NCI-H128 (cell line): ENCODE data around the gene GRK4.
"Not testable (repeated sequence)": the region's sequence is repeated elsewhere in the genome, so short reads cannot be mapped to it uniquely, and the experiment has no call there.

Source experiments
- DNase-seq: peaks from one replicate; lab custom pipeline; 2025; ENCODE audit not compliant: unreplicated experiment; lab: John Stamatoyannopoulos, UW

The GRK4 gene

DNA sequence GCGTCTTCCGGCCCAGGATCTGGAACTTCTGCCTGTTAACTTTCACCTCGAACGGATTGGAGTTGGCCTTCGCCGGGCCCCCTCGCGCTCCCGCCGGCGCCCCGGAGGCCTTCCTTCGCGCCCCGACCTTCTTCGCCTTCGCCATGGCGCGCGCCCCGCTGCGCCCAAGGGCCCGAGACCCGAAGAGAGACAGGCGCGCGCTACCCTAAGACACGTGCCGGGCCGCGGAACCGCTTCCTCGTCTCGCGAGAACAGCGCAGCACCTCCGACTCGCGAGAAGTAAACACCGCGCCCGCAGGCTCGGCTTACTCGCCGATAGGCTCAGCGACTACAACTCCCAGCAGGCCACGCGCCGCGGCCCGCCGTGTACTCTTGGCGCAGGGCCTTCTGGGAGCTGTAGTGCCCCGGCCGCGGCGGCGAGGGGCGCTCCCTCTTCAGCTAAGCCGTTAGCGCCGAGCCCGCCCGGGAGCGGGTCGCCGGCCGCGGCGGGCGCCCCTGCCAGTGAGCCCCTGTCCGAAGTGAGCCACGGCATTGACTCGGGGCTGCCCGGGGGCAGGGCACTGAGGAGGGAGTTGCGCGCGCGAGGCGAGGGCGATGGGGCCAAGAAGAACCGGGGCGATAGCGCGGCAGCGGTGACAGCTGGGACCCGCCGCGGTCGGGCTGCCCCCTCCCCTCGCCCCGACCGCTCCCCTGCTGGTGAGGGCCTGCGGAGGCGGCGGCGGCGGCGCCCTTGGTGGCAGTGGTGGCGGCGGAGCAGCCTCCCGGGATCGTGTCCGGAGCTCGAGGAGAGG lies at the start of gene GRK4, which contains the start of gene NOP14:
Gene GRK4, plus strand, starts transcription at position 397 of the 791 bp plus-strand sequence. CDS start 500 bp downstream, outside the sequence.
Gene NOP14, minus strand, starts transcription at position 232 of the 791 bp plus-strand sequence. Its CDS starts 87 bp downstream, at position 145.
- peak; percentile 82 for DNase-seq

DNA sequence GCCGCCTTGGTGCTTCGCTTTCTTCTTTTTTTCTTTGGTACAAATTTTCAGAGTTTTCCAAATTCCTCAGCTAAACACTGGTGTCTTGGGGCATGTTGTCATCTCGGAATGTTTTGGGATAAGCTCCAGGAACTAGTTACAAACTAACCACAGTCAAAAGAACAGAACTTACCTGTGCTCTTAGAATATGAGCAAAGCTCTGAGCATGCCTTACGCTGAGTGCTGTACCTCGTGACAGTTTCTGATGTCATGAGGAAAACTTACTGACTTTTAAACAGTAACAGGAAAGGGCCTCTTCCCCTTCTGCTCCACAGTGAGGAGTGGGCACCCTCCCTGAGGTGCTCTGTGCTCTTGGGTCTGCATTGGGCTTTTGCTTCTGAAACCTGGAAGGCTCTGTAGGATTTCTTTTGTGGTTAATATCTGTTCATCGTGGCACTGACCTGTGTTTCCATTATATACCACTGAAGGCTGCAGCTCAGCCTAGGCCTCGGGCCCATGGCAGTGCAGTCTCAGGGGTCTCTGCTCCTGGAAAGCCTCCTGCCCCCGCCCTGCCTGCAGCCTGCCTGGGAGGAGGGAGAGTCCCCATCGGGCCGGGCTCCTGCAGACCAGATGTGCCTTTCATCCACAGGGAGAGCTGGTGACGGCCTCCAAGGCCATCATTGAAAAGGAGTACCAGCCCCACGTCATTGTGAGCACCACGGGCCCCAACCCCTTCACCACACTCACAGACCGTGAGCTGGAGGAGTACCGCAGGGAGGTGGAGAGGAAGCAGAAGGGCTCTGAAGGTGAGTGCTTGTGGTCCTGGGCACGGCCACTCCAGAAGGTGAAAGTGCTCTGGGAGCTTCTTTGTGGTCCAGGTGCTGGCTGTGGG lies 48.9 kb upstream of the GRK4 start:
- DNase-seq: no peak

DNA sequence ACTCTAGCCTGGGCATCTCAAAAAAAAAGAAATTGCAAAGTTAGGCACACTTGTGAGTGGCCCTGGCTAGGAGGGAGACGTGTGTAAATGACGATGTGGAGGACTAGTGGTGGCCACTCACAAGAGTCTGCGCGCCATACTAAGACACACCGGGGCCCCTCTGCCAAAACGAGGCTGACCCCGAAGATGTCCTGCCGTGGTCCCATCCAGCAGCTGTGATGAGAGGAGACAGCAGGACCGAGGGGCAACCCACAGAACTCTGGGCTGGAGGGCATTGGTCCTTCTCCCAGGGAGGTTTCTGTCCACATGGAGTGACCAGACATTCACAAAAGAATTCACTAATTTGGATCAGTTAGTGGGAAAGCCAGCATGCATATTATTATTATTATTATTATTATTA lies 47.6 kb upstream of the GRK4 start:
- no peak for DNase-seq

DNA sequence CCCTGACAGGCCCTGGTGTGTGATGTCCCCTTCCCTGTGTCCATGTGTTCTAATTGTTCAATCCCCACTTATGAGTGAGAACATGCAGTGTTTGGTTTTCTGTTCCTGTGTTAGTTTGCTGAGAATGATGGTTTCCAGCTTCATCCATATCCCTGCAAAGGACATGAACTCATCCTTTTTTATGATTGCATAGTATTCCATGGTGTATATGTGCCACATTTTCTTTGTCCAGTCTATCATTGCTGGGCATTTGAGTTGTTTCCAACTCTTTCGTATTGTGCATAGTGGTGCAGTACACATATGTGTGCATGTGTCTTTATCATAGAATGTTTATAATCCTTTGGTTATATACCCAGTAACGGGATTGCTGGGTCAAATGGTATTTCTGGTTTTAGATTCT lies 46.7 kb upstream of the GRK4 start:
- DNase-seq: not testable (repeated sequence)

DNA sequence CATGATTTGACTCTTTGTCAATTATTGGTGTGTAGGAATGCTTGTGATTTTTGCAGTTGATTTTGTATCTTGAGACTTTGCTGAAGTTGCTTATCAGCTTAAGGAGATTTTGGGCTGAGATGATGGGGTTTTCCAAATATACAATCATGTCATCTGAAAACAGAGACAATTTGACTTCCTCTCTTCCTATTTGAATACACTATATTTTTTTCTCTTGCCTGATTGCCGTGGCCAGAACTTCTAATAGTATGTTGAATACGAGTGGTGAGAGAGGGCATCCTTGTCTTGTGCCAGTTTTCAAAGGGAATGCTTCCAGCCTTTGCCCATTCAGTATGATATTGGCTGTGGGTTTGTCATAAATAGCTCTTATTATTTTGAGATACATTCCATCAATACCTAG lies 45.1 kb upstream of the GRK4 start:
- DNase-seq: not testable (repeated sequence)

DNA sequence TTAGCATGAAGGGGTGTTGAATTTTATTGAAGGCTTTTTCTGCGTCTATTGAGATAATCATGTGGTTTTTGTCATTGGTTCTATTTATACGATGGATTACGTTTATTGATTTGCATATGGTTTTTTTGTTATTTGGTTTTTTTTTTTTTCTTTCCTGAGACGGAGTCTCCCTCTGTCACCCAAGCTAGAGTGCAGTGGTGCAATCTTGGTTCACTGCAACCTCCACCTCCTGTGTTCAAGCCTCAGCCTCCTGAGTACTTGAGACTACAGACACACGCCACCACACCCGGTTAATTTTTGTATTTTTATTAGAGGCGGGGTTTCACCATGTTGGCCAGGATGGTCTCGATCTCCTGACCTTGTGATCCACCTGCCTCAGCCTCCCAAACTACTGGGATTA lies 44.7 kb upstream of the GRK4 start:
- DNase-seq: not testable (repeated sequence)

DNA sequence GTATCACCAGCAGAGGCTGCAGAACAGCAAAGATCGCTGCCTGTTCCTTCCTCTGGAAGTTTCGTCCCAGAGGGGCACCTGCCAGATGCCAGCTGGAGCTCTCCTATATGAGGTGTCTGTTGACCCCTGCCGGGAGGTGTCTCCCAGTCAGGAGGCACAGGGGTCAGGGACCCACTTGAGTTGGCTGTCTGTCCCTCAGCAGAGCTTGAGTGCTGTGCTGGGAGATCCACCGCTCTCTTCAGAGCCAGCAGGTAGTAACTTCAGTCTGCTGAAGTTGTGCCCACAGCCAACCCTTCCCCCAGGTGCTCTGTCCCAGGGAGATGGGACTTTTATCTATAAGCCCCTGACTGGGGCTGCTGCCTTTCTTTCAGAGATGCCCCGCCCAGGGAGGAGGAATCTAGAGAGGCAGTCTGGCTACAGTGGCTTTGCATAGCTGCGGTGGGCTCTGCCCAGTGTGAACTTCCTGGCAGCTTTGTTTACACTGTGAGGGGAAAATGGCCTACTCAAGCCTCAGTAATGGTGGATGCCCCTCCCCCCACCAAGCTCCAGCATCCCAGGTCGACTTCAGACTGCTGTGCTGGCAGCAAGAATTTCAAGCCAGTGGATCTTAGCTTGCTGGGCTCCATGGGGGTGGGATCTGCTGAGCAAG lies 40.8 kb upstream of the GRK4 start:
- not testable (repeated sequence) for DNase-seq

DNA sequence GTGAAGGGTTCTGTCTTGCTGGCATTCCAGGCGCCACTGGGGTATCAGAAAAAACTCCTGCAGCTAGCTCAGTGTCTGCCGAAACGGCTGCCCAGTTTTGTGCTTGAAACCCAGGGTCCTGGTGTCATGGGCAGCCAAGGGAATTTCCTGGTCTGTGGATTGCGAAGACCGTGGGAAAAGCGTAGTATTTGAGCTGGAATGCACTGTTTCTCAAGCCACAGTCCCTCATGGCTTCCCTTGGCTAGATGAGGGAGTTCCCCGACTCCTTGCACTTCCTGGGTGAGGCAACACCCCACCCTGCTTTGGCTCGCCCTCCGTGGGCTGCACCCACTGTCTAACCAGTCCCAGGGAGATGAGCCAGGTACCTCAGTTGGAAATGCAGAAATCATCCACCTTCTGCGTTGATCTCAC lies 40.2 kb upstream of the GRK4 start:
- DNase-seq: no peak

DNA sequence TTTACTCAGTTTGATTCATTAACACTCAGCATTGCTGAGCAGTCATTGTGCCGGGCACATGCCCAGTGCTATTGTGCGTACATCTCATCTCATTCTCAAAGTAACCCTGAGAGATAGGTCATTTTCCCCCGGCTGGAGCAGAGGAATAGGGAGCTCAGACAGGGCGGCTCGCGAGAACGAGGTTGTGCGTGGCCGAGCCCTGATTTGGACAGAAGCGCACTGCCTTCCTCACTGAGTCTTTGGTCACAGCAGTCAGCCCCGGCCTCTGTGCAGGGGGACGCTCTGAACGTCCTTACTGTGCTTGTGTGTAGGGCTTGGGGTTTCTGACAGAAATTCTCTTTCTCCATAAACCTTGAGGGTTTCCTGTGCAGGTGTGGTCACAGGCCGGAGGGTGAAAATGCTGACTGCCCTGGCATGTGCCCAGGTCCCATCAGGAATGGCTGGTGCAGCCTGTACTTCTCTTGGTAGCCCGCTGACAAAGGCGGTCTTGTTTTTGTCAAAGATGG lies 39.6 kb upstream of the GRK4 start:
- DNase-seq: no peak

DNA sequence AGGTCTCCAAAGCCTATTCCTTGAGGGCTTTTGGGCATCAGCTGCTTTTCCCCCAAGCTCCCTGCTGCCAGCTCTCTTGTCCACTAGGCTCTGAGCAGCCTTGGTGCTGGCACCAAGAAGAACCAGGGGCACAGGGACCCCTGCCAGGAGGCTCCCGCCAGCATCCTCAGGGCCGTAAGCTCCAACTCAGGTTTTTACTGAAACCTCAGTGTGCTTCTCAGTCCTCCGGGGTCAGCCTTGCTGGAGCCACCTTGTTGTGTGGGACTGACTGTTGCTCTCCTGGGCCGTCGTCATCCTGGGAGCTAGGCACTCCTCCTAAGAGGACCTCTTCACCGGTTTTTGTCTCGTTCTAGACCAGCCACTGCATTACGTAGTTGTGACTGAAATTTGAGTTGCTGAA lies 39.1 kb upstream of the GRK4 start:
- no peak for DNase-seq

DNA sequence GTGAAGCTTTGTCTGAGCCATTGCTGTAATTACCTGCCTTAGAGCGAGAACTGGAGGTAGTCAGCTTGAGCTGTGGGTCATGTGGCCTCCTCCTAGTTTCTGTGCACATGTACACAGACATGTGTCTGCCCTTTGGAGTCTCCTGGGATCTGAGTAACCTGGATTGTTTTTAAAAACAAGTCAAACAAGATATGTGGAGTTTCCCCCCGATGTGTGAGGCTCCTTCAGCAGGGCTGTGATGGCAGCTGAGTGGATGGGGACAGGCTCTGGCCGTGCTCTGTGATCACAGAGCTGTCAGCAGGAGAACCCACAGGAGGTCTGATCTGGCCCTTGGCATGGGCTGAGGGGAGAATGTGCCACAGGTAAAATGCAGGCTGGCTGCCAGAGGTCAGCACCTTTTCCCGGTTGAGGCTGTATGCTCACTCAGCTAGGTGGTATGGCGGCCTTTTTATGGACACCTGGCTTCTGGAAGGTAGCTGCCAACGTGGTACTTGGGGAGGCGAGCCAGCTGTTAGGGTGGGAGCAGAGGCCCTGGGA lies 38.5 kb upstream of the GRK4 start:
- DNase-seq: no peak

DNA sequence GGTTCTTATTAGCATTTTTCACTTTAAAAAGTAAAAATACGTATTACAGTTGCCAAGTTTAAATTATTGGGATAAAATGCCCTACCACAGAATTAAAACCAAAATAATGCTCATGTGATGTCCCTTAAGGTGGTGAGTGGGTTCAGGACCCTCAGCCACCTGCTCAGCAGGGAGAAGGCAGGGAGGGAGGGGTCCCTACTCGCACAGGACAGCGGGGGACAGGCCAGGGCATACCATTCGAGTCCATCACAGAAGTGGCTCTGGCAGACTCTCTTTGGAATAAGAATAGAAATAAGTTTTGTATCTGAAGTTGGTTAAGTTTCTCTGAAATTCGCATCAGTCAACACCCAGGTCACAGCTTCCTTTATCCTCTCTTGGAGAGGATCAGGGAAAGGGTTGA lies 37.9 kb upstream of the GRK4 start:
- no peak for DNase-seq

DNA sequence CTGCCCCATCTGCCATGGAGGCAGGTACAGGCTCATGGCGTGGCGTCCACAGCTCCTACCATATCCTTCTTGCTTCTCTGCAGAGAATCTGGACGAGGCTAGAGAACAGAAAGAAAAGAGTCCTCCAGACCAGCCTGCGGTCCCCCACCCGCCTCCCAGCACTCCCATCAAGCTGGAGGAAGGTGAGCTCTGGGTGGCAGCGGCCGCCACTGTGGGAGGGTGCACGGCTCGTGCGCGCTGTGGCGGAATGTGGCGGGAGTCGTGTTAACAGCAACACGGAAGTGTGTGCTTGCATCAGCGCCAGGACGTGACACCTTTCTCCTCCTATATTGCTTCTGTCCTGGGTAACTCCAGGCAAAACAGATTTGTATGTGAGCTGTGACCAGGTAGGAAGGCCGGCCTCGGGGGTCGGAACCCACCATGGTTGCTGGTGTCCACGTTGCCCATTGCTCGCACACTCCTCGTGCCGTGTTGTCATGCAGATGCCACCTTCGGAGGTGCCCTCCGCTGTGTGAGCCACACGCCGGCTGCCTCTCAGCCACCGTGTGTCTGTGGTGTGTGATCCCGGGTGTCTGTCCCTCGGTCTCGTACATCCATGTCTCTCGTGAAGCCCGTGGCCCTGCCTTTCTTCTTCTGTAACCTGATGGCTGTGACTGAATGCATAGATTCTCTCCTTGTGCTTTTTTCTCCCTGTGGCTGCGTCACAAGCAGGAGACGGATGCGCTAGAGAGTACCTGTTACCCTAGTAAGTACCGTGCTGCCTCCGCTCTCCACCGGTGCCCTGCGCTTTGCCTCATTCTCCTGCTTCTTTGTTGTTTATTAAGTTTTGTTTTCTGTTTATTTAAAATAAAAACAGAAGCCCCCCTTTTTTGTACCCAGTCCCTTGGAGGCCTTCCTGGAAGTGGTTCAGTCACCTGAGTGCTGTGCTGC lies 37.2 kb upstream of the GRK4 start:
- DNase-seq: no peak

DNA sequence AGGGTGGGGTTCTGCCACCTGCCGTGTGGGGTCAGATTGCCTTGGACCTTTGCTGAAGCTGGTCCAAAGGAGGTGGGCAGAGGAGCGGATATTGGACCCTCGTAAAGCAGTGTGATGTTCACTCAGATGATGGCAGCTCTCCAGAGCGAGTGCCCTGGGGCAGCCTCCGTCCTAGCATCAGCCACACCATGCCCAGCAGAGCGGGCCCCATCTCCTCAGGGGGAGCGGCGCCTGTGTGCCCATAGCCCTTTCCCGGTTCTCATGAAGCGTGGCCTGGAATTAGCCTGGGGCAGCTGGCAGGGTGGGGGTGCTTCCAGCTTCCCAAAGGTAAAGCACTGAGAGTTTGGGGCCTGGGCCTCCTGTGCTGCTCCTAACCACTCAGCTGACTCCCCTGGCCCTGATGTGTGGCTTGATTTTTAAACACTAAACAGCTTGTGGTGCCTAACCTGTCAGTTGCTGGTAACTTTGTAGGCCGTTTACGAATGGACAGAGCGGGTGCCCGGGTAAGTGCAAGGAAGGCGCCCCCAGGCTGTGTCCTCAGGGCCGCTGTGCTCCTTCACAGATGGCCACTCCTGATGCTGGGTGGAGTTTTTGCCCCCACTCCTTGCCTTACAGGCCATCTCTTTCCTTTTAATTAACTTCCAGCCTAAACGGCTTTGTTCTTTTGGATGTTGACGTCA lies 36.2 kb upstream of the GRK4 start:
- DNase-seq: no peak

DNA sequence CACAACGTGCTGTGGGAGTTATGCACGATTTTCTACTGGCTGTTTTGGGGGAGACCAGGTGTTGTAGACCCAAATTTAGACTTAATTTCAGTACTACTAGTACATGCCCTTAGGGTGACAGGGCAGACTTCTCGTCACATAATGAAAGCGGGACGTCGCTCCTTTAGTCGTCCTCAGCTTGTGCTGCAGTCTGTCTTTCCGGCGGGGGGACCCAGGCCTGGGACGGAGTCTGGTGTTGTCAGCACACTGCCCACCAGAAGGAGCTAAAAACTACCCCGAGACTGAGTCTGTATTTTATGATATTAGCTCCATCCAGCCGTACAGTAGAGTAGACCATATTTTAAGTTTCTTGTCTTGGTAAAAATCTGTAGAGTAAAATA lies 35.7 kb upstream of the GRK4 start:
- no peak for DNase-seq

DNA sequence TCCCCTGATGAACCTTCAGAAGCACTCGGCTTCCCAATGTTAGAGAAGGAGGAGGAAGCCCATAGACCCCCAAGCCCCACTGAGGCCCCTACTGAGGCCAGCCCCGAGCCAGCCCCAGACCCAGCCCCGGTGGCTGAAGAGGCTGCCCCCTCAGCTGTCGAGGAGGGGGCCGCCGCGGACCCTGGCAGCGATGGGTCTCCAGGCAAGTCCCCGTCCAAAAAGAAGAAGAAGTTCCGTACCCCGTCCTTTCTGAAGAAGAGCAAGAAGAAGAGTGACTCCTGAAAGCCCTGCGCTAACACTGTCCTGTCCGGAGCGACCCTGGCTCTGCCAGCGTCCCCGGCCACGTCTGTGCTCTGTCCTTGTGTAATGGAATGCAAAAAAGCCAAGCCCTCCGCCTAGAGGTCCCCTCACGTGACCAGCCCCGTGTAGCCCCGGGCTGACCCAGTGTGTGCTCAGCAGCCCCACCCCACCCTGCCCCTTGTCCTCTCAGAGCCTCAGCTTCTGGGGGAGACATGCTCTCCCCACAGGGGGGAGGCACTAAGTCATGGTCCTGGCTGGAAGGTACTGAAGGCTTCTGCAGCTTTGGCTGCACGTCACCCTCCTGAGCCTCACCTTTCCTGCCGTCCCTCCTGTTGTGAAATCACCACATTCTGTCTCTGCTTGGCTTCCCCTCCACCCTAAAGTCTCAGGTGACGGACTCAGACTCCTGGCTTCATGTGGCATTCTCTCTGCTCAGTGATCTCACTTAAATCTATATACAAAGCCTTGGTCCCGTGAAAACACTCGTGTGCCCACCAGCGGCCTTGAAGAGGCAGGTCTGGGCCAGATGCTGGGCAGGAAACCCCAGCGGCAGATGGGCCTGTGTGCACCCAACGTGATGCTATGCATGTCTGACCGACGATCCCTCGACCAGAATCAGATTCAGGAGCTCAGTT lies 34.9 kb upstream of the GRK4 start:
- no peak for DNase-seq

DNA sequence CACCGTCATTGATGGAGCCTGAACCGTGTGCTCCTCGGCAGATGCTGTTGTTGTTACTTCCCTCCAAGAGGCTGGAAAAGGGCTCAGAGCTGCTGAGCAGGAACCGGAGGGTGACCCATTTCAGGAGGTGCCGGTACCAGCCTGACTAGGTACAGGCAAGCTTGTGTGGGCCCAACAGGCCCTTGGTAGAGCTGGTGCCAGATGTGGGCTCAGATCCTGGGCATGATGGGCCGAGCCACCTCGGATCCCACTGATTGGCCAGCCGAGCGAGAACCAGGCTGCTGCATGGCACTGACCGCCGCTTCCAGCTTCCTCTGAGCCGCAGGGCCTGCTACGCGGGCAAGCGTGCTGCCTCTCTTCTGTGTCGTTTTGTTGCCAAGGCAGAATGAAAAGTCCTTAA lies 33.9 kb upstream of the GRK4 start:
- no peak for DNase-seq

DNA sequence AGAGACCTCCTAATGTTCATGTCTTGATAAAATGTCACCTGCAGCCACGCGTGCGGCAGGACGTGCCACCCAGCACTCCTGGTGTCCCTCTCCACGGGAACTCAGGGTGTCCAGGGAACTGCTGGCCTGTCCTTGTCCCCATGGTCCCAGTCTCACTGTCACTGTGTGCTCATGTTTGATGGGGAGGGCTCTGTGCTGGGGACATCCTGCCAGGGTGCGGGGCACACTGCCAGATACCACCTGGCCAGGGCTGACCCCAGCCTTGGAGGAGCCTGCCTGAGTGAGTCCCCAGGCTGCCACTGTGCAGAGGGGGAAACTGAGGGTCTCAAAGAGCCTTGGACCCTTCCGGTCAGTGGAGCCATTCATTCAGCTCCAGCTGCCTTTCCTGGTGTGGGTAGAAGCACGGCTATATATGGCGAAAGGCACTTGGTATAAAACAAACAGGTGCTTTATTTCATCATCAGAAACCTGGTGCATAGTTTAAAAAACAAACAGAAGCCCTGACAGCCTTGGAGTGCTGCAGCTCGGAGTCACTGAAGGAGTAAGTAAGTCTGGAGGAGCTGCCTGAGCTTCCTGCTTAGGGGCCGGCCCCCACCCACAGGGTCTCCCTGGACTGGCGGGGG lies 33.1 kb upstream of the GRK4 start:
- DNase-seq: no peak
